GM13976 (cell line): Measurements from ENCODE around the gene CDK5RAP2.

Source experiments
- DNase-seq: peaks from one replicate; pipeline ENCODE4 v3.0.0; 2012; ENCODE audit warnings: low spot score
- CTCF ChIP-seq: IDR thresholded peaks from 2 replicates; pipeline ENCODE4 v1.5.1; 2012; ENCODE audit warnings: borderline replicate concordance, mild to moderate bottlenecking; ENCODE audit not compliant: insufficient read depth; ENCODE audit errors: extremely low read depth, missing control alignments, control extremely low read depth
- in situ Hi-C: fragments of 300-500 bp; cut with MboI; formaldehyde crosslinking; loops from one replicate; pipeline ENCODE4 v1.12.0; 2022; ENCODE audit warnings: low sequenced_read_pairs, mixed read lengths, inconsistent platforms; ENCODE audit not compliant: unreplicated experiment

The CDK5RAP2 gene

GRCh38 chr9:120408680-120409258 lies 171.2 kb downstream of the CDK5RAP2 start:
- in situ Hi-C loops = no loop called here
- no peak for TF ChIP-seq CTCF
- no peak for DNase-seq

- in situ Hi-C loops = no loop called here
- DNase-seq = no peak
- no peak for TF ChIP-seq CTCF
Observed at GRCh38 chr9:120405860-120406259, 174.1 kb downstream of the CDK5RAP2 start.

- no peak for TF ChIP-seq CTCF
- in situ Hi-C loops = no loop called here
- no peak for DNase-seq
Observed at GRCh38 chr9:120405134-120405533, 174.8 kb downstream of the CDK5RAP2 start.

GRCh38 chr9:120403543-120403856 lies 176.5 kb downstream of the CDK5RAP2 start:
- DNase-seq = no peak
- TF ChIP-seq CTCF = no peak
- in situ Hi-C loops = no loop called here

GRCh38 chr9:120402741-120403542 lies 177.0 kb downstream of the CDK5RAP2 start:
- in situ Hi-C loops = no loop called here
- no peak for TF ChIP-seq CTCF
- no peak for DNase-seq

- in situ Hi-C loops = no loop called here
- no peak for DNase-seq
- TF ChIP-seq CTCF = no peak
Observed at GRCh38 chr9:120399940-120400339, 180.0 kb downstream of the CDK5RAP2 start.
